Epithelial cell of proximal tubule (primary cell): ENCODE results near the gene WDFY4. TPM values are rescaled to one million over a fixed set of nuclear protein-coding genes. Genes with fewer than 3 reads are reported as not detected.

Experiments used
- DNase-seq: peaks from one replicate; pipeline ENCODE4 v3.0.0-alpha.2; 2011; ENCODE audit warnings: low read depth
- H3K4me3 ChIP-seq: 2 replicates; pipeline ENCODE4 v1.5.1; 2011; ENCODE audit warnings: low read depth, mild to moderate bottlenecking, low read length
- total RNA-seq: library from RNA; depleted of rRNA; stranded (reverse); fragments of >200 nt; gene quantifications from 2 replicates; pipeline ENCODE4 v1.2.3, GENCODE V29; 2015
- TF ChIP-seq, protein P1 (sequence below): conservative IDR thresholded peaks from 2 replicates; pipeline ENCODE4 v1.5.1; 2012; ENCODE audit warnings: low read depth, mild to moderate bottlenecking, low read length

WDFY4 gene
- total RNA-seq, 1 donor from 2014 or later, result not detected

DNA sequence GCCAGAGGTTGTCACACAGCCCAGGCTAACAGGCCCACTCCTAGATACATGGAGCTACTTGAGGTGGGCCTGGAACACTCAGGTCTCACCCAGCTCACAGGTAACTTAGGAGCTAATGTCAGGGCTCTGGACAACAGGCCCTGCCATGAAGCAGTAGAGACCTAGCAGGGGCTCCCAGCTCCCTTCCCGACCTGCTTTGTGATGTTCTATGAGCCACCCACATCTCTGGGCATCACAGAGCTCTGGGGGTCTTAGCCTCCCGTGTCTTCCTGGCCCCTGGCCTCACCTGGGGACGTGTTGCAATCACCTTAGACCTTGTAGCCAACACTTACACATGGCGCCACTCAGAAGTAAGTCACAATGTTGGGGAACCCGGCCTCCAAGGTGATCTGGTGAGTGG, 12.4 kb downstream of the WDFY4 start:
- TF ChIP-seq, protein P1, sequence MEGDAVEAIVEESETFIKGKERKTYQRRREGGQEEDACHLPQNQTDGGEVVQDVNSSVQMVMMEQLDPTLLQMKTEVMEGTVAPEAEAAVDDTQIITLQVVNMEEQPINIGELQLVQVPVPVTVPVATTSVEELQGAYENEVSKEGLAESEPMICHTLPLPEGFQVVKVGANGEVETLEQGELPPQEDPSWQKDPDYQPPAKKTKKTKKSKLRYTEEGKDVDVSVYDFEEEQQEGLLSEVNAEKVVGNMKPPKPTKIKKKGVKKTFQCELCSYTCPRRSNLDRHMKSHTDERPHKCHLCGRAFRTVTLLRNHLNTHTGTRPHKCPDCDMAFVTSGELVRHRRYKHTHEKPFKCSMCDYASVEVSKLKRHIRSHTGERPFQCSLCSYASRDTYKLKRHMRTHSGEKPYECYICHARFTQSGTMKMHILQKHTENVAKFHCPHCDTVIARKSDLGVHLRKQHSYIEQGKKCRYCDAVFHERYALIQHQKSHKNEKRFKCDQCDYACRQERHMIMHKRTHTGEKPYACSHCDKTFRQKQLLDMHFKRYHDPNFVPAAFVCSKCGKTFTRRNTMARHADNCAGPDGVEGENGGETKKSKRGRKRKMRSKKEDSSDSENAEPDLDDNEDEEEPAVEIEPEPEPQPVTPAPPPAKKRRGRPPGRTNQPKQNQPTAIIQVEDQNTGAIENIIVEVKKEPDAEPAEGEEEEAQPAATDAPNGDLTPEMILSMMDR, result no peak
- H3K4me3 ChIP-seq, result no peak overlapping the region
- no peak for DNase-seq

- no peak overlapping the region for H3K4me3 ChIP-seq
- TF ChIP-seq, protein P1, result no peak
- DNase-seq, result no peak
Measured at GRCh38 chr10:48697821-48698764, 13.4 kb downstream of the WDFY4 start.

- H3K4me3 ChIP-seq, result no peak overlapping the region
- no peak for DNase-seq
- TF ChIP-seq, protein P1, result no peak
Measured at GRCh38 chr10:48699011-48699627, 14.4 kb downstream of the WDFY4 start.

GRCh38 chr10:48700071-48700470, 15.4 kb downstream of the WDFY4 start:
- TF ChIP-seq, protein P1, result no peak

GRCh38 chr10:48700493-48700892, 15.8 kb downstream of the WDFY4 start:
- H3K4me3 ChIP-seq, result no peak overlapping the region
- no peak for DNase-seq
- TF ChIP-seq, protein P1, result no peak

More at GRCh38 chr10:48700071-48700470, 15.4 kb downstream of the WDFY4 start:
- no peak for DNase-seq
- H3K4me3 ChIP-seq, result no peak overlapping the region

DNA sequence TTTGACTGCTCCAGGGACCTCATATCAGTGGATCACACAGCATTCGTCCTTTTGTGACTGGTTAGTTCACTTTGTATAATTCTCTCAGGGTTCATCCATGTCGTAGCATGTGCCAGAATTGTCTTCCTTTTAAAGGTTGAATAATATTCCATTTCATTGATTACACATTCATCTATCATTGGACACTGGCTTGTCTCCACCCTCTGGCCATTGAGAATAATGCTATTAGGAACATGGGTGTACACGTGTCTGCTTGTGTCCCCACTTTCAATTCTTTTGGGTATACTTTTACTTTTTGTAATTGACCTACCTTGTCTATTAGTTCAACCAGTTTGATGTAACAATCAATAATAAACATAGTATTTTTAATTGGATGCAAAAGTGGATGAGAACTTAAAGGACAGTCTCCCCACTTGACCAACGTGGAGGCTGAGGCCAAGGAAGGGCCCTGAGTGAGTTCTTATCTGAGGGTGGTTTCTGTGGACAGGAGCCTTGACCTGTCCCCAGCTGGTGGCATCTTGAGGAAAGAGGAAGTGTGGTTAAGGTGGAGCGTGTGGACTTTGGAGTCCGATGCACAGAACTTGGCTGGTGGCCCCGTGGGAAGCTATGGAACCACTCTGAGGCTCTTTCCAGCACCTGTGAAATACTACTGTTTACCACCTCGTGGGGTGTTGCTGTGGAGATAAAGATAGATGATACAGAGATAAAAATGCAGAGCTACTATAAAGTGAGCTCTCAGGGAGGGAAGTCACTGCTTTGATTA, 16.6 kb downstream of the WDFY4 start:
- no peak overlapping the region for H3K4me3 ChIP-seq
- DNase-seq, result no peak
- TF ChIP-seq, protein P1, result peak; percentile 31
